CD4-positive, alpha-beta T cell (primary cell): Measurements from ENCODE around the gene SLC12A7. TPM values are rescaled to one million over a fixed set of nuclear protein-coding genes. Genes with fewer than 3 reads are reported as not detected.

Source experiments
- ATAC-seq: fragments of 200-7000 bp; cut with Tn5 transposase; one replicate; pipeline ENCODE4 v1.10.0; 2022; ENCODE audit warnings: mild to moderate bottlenecking; ENCODE audit not compliant: poor library complexity
- CTCF ChIA-PET: fragments of 350-600 bp; sonication (Branson Sonifier 250); formaldehyde crosslinking; loops from one replicate; lab custom pipeline; 2021; ENCODE audit warnings: antibody characterized with exemption, inconsistent platforms; lab: Charles Lee
- POLR2A ChIA-PET: fragments of 350-600 bp; sonication (Branson Sonifier 250); formaldehyde crosslinking; loops from one replicate; lab custom pipeline; 2021; ENCODE audit warnings: antibody characterized with exemption, inconsistent platforms; lab: Charles Lee
- DNase-seq, 14 experiments: peaks; one replicate each; pipeline ENCODE4 v3.0.0-alpha.2; 2013 to 2020; ENCODE audit warnings: mixed read lengths in 2 of 14
- H3K27ac ChIP-seq, 2 donors: one replicate each; pipeline versions ENCODE4 v1.5.1 to v1.7.0; 2013; ENCODE audit warnings: low read length in 2 of 2, low read depth in 1 of 2, mild to moderate bottlenecking in 1 of 2
- H3K27me3 ChIP-seq, 2 experiments: 1 replicate in 1 of 2; 2 replicates in 1 of 2; pipeline versions ENCODE4 v1.6.1 to v1.7.0; 2013; ENCODE audit warnings: low read length in 2 of 2, control low read depth in 1 of 2, mild to moderate bottlenecking in 1 of 2, moderate library complexity in 1 of 2; ENCODE audit not compliant: insufficient read depth in 2 of 2, control insufficient read depth in 1 of 2
- H3K36me3 ChIP-seq: one replicate; pipeline ENCODE4 v1.6.1; 2013; ENCODE audit warnings: low read length, control low read depth; ENCODE audit not compliant: insufficient read depth
- H3K4me1 ChIP-seq: one replicate; pipeline ENCODE4 v1.6.1; 2013; ENCODE audit warnings: low read length, control low read depth; ENCODE audit not compliant: insufficient read depth
- H3K4me3 ChIP-seq: one replicate; pipeline ENCODE4 v1.5.1; 2013; ENCODE audit warnings: mild to moderate bottlenecking, low read length, moderate library complexity
- H3K9me3 ChIP-seq, 2 experiments: 1 replicate in 1 of 2; 2 replicates in 1 of 2; pipeline versions ENCODE4 v1.6.1 to v1.7.0; 2013; ENCODE audit warnings: low read length in 2 of 2, mild to moderate bottlenecking in 2 of 2, control low read depth in 1 of 2, moderate library complexity in 1 of 2; ENCODE audit not compliant: control insufficient read depth in 1 of 2, insufficient read depth in 1 of 2
- H3K27ac Mint-ChIP-seq: one replicate; pipeline ENCODE4 v1.8.0; 2020; ENCODE audit warnings: mixed read lengths
- H3K27me3 Mint-ChIP-seq: one replicate; pipeline ENCODE4 v1.8.0; 2021; ENCODE audit warnings: mixed read lengths
- H3K36me3 Mint-ChIP-seq: one replicate; pipeline ENCODE4 v1.8.0; 2021; ENCODE audit warnings: low read depth, mixed read lengths
- H3K4me1 Mint-ChIP-seq: one replicate; pipeline ENCODE4 v1.8.0; 2021; ENCODE audit warnings: low read depth, mixed read lengths
- H3K4me3 Mint-ChIP-seq: one replicate; pipeline ENCODE4 v1.8.0; 2020; ENCODE audit warnings: mild to moderate bottlenecking, mixed read lengths
- H3K9me3 Mint-ChIP-seq: one replicate; pipeline ENCODE4 v1.8.0; 2020; ENCODE audit warnings: mixed read lengths
- CTCF ChIP-seq: fragments of 200-600 bp; IDR thresholded peaks from one replicate; pipeline ENCODE4 v1.8.0; 2022; ENCODE audit warnings: antibody characterized with exemption, mild to moderate bottlenecking
- intact Hi-C, 2 experiments: fragments of 100-400 bp; cut with DNase I in 1 of 2; cut with micrococcal nuclease in 1 of 2; formaldehyde crosslinking; loops; one replicate each; pipeline versions ENCODE4 v1.15.1 to v1.9.0; 2023 to 2025; cut with DNase I, micrococcal nuclease
- total RNA-seq, 174 experiments: library from RNA in 2 of 174; stranded (reverse) in 2 of 174; gene quantifications; one replicate each; pipeline ENCODE4 v1.2.3 and lab custom pipeline; 2021 to 2026

SLC12A7 gene
- total RNA-seq, 2 experiments from 2014 or later = 47.9 to 51.7 TPM

- no peak overlapping the region for H3K4me3 Mint-ChIP-seq
- H3K27me3 Mint-ChIP-seq = no peaks in the 10 kb centered on the region
- ChIA-PET CTCF (no interaction called here), POLR2A (no interaction called here)
- peaks cover 5% of the 10 kb centered on the region for H3K4me1 ChIP-seq
- H3K9me3 ChIP-seq = no peaks in the 10 kb centered on the region
- no peaks in the 10 kb centered on the region for H3K9me3 Mint-ChIP-seq
- H3K27ac ChIP-seq = no peak overlapping the region
- H3K36me3 ChIP-seq = no peaks in the 10 kb centered on the region
- H3K27ac Mint-ChIP-seq = no peak overlapping the region
- DNase-seq = no peak
- no peak for ATAC-seq
- H3K4me3 ChIP-seq = no peak overlapping the region
- no peaks in the 10 kb centered on the region for H3K36me3 Mint-ChIP-seq
- intact Hi-C loops = no loop called here
- no peaks in the 10 kb centered on the region for H3K4me1 Mint-ChIP-seq
- H3K27me3 ChIP-seq = no peaks in the 10 kb centered on the region
- no peak for TF ChIP-seq CTCF
Observed at GRCh38 chr5:1120236-1120999, 8.6 kb upstream of the SLC12A7 start.

- Histone ChIP-seq H3K36me3 (no peaks in the 10 kb centered on the region), H3K4me3 (no peak overlapping the region), H3K27me3 (no peaks in the 10 kb centered on the region), H3K9me3 (no peaks in the 10 kb centered on the region), H3K27ac (no peak overlapping the region), H3K4me1 (peaks cover 5% of the 10 kb centered on the region)
- intact Hi-C loops = no loop called here
- no peak for TF ChIP-seq CTCF
- no peaks in the 10 kb centered on the region for H3K27me3 Mint-ChIP-seq
- no peaks in the 10 kb centered on the region for H3K4me1 Mint-ChIP-seq
- ATAC-seq = no peak
- ChIA-PET POLR2A (interaction anchor here (2.5 kb wide), 1 partner anchor 14 kb away, joined by 12 read pairs; no protein-coding TSS in a partner anchor), CTCF (no interaction called here)
- no peaks in the 10 kb centered on the region for H3K36me3 Mint-ChIP-seq
- DNase-seq = no peak
- H3K27ac Mint-ChIP-seq = no peak overlapping the region
- H3K9me3 Mint-ChIP-seq = no peaks in the 10 kb centered on the region
- no peak overlapping the region for H3K4me3 Mint-ChIP-seq
Observed at GRCh38 chr5:1119312-1119831, 7.5 kb upstream of the SLC12A7 start.

GRCh38 chr5:1118738-1119137 is 6.9 kb upstream of the SLC12A7 start:
- H3K27me3 Mint-ChIP-seq = no peaks in the 10 kb centered on the region
- Histone ChIP-seq H3K4me1 (peaks cover 5% of the 10 kb centered on the region), H3K4me3 (no peak overlapping the region), H3K9me3 (no peaks in the 10 kb centered on the region), H3K27ac (no peak overlapping the region), H3K36me3 (no peaks in the 10 kb centered on the region), H3K27me3 (no peaks in the 10 kb centered on the region)
- intact Hi-C loops = no loop called here
- TF ChIP-seq CTCF = no peak
- ATAC-seq (peak; percentile 58), DNase-seq (no peak)
- no peak overlapping the region for H3K27ac Mint-ChIP-seq
- H3K36me3 Mint-ChIP-seq = no peaks in the 10 kb centered on the region
- CTCF ChIA-PET = no interaction called here
- H3K4me1 Mint-ChIP-seq = no peaks in the 10 kb centered on the region
- H3K9me3 Mint-ChIP-seq = no peaks in the 10 kb centered on the region
- POLR2A ChIA-PET = interaction anchor here (2.5 kb wide), 1 partner anchor 13 kb away, joined by 12 read pairs; no protein-coding TSS in a partner anchor
- no peak overlapping the region for H3K4me3 Mint-ChIP-seq
